MM.1S (cell line): Measurements from ENCODE around the gene FBP2.

Source experiments
- EZH2 ChIP-seq: fragments of 300-600 bp; sonication (generic); optimal IDR thresholded peaks from 2 replicates; pipeline ENCODE3; 2017; ENCODE audit warnings: low read depth, mild to moderate bottlenecking, antibody characterized with exemption, low read length, mixed read lengths
- TF ChIP-seq, protein P1 (sequence below): fragments of 300-600 bp; sonication (generic); IDR thresholded peaks from 2 replicates; pipeline ENCODE4 v1.5.1; 2016; ENCODE audit warnings: antibody characterized with exemption, low read length, mixed read lengths

DNA sequence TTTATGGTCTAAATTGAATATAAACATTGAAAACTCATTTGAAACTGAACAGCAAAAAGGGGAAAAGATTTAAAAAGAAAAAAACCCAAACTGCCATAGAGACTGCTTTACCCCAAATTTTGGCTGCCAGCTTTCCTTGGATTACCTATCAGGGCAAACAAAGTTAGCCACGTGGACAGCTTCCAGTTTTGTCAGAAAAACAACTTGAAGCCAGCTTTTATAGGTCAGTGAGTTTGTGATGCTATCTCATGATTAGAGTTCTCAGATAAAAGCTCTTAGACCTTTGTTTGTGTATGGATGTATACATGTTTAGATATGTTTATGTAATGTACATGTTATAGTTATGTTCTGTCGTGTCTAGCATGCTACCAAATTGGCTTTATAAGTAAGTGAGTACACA lies 16.1 kb downstream of the FBP2 start:
- TF ChIP-seq, protein P1, sequence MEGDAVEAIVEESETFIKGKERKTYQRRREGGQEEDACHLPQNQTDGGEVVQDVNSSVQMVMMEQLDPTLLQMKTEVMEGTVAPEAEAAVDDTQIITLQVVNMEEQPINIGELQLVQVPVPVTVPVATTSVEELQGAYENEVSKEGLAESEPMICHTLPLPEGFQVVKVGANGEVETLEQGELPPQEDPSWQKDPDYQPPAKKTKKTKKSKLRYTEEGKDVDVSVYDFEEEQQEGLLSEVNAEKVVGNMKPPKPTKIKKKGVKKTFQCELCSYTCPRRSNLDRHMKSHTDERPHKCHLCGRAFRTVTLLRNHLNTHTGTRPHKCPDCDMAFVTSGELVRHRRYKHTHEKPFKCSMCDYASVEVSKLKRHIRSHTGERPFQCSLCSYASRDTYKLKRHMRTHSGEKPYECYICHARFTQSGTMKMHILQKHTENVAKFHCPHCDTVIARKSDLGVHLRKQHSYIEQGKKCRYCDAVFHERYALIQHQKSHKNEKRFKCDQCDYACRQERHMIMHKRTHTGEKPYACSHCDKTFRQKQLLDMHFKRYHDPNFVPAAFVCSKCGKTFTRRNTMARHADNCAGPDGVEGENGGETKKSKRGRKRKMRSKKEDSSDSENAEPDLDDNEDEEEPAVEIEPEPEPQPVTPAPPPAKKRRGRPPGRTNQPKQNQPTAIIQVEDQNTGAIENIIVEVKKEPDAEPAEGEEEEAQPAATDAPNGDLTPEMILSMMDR = no peak
- TF ChIP-seq EZH2 = no peak
